Fibroblast of mammary gland (primary cell): ENCODE results near the gene BSPRY.
"Not testable (repeated sequence)": the region's sequence is repeated elsewhere in the genome, so short reads cannot be mapped to it uniquely, and the experiment has no call there.

Experiments used
- DNase-seq: peaks from one replicate; pipeline ENCODE4 v3.0.0-alpha.2; 2010; ENCODE audit warnings: low read depth
- H3K4me3 ChIP-seq: 2 replicates; pipeline ENCODE4 v1.5.1; 2011; ENCODE audit warnings: low read depth, mild to moderate bottlenecking, low read length, moderate library complexity; ENCODE audit not compliant: control insufficient read depth
- CTCF ChIP-seq: conservative IDR thresholded peaks from 2 replicates; pipeline ENCODE4 v1.5.1; 2011; ENCODE audit warnings: low read depth, low read length, inconsistent platforms; ENCODE audit not compliant: control insufficient read depth, insufficient read depth

The BSPRY gene

GRCh38 chr9:113380869-113381378 is 31.6 kb downstream of the BSPRY start:
- TF ChIP-seq CTCF, result no peak
- H3K4me3 ChIP-seq, result no peak overlapping the region
- DNase-seq, result no peak

GRCh38 chr9:113381441-113381840 is 32.1 kb downstream of the BSPRY start:
- not testable (repeated sequence) for DNase-seq

GRCh38 chr9:113381909-113382411 is 32.6 kb downstream of the BSPRY start:
- DNase-seq, result no peak
- no peak overlapping the region for H3K4me3 ChIP-seq
- TF ChIP-seq CTCF, result no peak

More at GRCh38 chr9:113381441-113381840, 32.1 kb downstream of the BSPRY start:
- H3K4me3 ChIP-seq, result not testable (repeated sequence)

- no peak overlapping the region for H3K4me3 ChIP-seq
- TF ChIP-seq CTCF, result no peak
- no peak for DNase-seq
Observed at GRCh38 chr9:113386571-113387393, 37.4 kb downstream of the BSPRY start.

- DNase-seq, result no peak
- H3K4me3 ChIP-seq, result no peak overlapping the region
- TF ChIP-seq CTCF, result no peak
Observed at GRCh38 chr9:113387560-113388230, 38.4 kb downstream of the BSPRY start.

GRCh38 chr9:113388833-113389232 is 39.5 kb downstream of the BSPRY start:
- DNase-seq, result no peak
- no peak for TF ChIP-seq CTCF
- no peak overlapping the region for H3K4me3 ChIP-seq

- no peak overlapping the region for H3K4me3 ChIP-seq
- no peak for TF ChIP-seq CTCF
- no peak for DNase-seq
Observed at GRCh38 chr9:113389451-113389850, 40.1 kb downstream of the BSPRY start.
